NCI-H146 treated with DMSO at 0.1 percent for 48 hours (cell line): ENCODE results near the gene GAD2.

Experiments
- DNase-seq: peaks from one replicate; lab custom pipeline; 2025; ENCODE audit not compliant: unreplicated experiment; lab: John Stamatoyannopoulos, UW

GAD2 gene

GRCh38 chr10:26216585-26217395, at the start of gene GAD2:
Gene GAD2 (plus strand): TSS chr10:26216774. CDS start chr10:26216810, 36 bp downstream.
- DNase-seq = peak; percentile 15

- DNase-seq = no peak
Observed at GRCh38 chr10:26169466-26169865, 47.1 kb upstream of the GAD2 start.

GRCh38 chr10:26172131-26172530, 44.4 kb upstream of the GAD2 start:
- no peak for DNase-seq

- DNase-seq = no peak
Observed at GRCh38 chr10:26173837-26174236, 42.7 kb upstream of the GAD2 start.

- DNase-seq = no peak
Observed at GRCh38 chr10:26177341-26177740, 39.2 kb upstream of the GAD2 start.

GRCh38 chr10:26194275-26194674, 22.3 kb upstream of the GAD2 start:
- no peak for DNase-seq

GRCh38 chr10:26197248-26197647, 19.3 kb upstream of the GAD2 start:
- DNase-seq = no peak

GRCh38 chr10:26198119-26198518, 18.5 kb upstream of the GAD2 start:
- no peak for DNase-seq

GRCh38 chr10:26199841-26200240, 16.7 kb upstream of the GAD2 start:
- DNase-seq = no peak

- no peak for DNase-seq
Observed at GRCh38 chr10:26205223-26205622, 11.4 kb upstream of the GAD2 start.

- DNase-seq = no peak
Observed at GRCh38 chr10:26211781-26212444, 4.7 kb upstream of the GAD2 start.

GRCh38 chr10:26212511-26212910, 4.1 kb upstream of the GAD2 start:
- DNase-seq = no peak

GRCh38 chr10:26213157-26213800, 3.3 kb upstream of the GAD2 start:
- no peak for DNase-seq

- peak; percentile 92 for DNase-seq
Observed at GRCh38 chr10:26214004-26214403, 2.6 kb upstream of the GAD2 start.

GRCh38 chr10:26214551-26215395, 1.8 kb upstream of the GAD2 start:
- peak; percentile 30 for DNase-seq

GRCh38 chr10:26215396-26215934, 1.1 kb upstream of the GAD2 start:
- DNase-seq = peak; percentile 40

- DNase-seq = peak; percentile 53
Observed at GRCh38 chr10:26215935-26216584, 514 bp upstream of the GAD2 start.

GRCh38 chr10:26217396-26218086, 967 bp downstream of the GAD2 start:
- DNase-seq = peak; percentile 41

- no peak for DNase-seq
Observed at GRCh38 chr10:26219676-26220075, 3.1 kb downstream of the GAD2 start.

- no peak for DNase-seq
Observed at GRCh38 chr10:26220901-26221300, 4.3 kb downstream of the GAD2 start.
